NCI-H82 treated with DMSO at 0.1 percent for 48 hours (cell line): ENCODE measurements around the gene PRKD2.

Experiments used
- DNase-seq: peaks from one replicate; lab custom pipeline; 2025; ENCODE audit not compliant: unreplicated experiment; lab: John Stamatoyannopoulos, UW

PRKD2 gene

DNA sequence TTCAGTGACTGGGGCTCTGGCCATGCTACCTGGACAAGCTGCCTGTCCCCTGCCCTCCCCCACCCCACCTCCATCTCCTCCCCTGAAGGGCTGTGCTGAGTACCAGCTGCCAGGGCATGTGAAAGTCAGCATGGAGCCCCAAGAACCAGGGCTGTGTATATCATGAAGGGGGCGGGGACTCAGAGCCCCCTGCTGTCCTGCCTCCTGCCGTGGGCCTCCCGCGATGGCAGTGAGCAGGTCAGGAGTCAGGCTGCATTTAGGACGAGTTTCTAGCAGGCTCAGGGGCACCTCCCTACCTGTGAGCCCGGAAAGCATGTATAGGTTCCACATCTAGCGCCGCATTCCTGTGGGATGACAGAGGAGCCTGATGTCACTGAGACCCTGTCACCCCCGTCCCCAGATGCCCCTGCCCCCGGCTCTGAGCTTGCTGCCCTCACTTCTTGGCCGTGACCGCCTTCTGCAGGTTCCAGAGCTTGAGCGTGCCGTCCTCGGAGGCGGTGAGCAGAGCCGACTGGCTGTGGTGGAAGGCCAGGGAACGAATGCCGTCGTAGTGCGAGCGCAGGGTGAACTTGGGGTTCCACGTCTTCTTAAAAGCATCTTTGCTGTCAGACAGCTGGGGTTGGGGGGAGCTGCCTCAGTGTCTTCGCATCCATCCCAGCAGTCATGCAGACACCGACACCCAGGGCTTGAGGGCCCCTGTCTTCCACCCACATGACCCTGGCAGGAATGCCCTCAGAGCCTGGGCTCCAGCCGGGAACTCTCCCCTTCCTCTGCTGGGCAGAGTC, 8.3 kb upstream of the PRKD2 start:
- DNase-seq, result no peak

DNA sequence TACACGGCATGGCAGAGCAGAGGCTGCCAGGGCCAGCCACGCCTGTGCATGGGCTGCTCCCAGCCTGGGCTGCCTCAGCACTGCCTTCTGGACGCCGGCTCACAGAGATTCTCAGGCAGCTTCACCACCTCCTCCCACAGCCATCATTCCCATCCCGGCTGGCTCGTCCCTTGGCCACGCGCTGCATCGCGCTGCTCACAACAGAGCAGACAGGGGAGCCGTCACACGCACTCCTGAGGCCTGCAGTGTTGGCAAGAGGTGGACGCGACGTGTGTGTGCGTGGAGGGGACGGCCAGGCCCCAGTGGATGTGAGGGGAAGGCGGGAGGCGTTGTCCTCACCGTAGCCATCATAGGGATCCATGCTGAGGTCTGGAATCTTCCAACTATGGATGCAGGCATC, 7.6 kb upstream of the PRKD2 start:
- no peak for DNase-seq

DNA sequence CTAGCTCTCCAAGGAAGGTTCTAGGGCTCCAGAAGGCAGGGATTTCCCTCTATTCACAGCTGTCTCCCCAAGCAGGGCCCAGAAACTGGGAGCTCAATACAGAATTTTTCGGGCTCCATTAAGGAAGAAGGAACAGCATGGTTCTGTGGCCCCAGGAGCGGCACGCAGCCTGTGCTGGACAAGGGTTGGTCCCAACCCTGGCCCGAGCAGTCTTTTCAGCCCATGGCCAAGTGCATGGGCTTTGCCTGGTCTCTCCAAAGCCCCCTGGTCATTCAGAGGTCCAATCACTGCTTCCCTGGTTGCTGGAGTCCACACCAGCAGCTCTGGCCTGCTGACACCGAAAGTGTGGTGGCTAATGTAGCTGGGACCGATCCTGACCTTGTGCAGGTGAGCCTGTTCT, 6.6 kb upstream of the PRKD2 start:
- DNase-seq, result no peak

DNA sequence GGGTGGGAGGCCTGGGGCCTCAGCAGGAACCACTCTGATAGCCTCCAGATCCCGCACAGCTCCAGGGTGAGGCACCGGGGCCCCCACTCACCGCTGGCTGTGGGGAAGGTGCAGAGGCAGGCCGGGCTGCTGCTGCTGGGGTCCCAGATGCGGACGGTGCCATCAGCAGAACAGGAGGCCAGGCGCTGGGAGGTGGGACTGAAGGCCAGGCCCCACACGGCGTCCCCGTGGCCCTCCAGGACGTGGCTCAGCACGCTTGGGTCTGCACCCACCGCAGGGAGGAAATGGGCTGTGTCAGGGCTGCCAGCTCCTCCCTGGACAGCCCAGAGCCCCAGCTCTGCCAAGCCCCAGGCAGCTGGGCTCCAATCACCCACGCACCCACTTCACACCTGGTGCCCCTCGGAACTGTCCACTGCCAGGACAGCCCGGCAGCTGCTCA, 6.1 kb upstream of the PRKD2 start:
- no peak for DNase-seq

DNA sequence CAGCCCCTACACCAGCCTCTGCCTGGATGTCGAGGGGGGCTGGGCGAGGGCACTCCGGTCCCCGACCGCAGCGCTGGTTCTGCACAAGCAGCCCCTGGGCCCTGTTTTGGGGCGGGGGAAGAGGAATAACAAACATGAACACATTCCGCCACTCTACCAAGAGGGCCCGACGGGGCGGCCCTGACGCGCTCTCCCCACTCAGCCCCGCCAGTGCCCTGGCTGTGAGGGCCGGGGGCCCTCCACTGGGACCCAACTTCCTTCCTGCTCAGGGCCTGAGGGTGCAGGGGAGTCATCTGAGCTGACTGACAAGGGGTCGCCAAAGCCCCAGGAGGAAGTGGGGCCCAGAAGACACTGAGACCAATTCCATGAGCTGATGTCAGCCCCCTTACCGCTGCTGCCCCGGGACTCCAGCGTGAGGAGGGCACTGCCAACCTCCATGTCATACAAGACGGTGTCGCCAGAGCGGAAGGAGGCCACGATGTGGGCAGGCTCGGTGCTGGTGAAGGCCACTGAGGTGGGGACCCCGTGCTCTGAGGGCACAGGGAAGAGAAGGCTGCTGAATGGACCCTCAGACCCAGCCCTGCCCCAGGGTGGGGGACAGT, 5.6 kb upstream of the PRKD2 start:
- no peak for DNase-seq

DNA sequence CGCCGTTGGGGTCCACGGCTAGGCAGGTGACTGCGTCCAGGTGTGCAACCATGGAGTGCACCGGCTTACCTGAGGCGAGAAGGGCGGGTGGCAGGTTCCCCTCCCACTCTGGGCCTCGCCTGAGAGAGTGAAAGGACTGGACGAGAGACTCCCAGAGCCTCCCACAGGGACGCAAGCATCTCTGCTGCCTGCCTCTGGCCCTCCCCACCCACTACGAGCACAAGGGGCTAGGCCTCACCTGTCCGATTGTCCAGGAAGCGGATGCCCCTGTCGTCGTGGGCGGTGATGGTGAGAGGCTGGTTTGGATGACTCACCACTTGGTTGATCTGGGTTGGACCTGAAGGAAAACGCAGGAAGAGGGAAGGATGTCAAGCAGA, 5.1 kb upstream of the PRKD2 start:
- no peak for DNase-seq

DNA sequence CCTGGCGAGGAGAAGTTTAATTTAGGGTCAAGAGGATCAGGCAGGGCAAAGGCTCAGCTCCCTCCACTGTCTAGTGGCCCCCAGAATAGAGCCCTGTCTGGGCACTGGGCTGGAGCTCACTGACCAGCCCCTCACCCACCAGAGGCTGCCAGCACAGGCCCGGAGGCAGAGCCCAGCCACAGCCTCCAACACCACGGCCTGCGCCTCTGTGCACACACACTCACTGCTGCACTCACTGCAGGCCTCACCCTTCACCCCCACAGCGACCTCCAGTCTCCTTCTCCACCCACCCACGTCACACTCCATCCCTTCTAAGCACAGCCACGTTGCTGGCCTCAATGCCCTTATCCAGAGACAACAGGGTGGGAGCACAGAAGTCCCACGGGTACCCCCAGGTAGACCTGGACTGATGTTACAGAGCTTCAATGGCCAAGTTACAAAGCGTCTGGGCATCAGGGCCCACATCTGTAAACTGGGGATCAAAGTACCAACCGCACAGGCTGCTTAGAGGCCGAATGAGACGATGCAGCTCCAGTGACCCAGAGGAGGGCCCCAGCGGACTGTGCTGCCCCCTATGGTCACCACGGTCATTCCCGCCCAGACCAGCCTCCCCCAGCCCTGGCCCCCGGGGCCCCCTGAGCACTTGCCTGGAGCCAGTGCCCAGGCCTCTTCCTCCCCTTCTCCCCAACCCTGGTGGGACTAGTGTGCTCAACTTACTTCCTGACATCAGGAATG, 4.5 kb upstream of the PRKD2 start:
- DNase-seq, result no peak

DNA sequence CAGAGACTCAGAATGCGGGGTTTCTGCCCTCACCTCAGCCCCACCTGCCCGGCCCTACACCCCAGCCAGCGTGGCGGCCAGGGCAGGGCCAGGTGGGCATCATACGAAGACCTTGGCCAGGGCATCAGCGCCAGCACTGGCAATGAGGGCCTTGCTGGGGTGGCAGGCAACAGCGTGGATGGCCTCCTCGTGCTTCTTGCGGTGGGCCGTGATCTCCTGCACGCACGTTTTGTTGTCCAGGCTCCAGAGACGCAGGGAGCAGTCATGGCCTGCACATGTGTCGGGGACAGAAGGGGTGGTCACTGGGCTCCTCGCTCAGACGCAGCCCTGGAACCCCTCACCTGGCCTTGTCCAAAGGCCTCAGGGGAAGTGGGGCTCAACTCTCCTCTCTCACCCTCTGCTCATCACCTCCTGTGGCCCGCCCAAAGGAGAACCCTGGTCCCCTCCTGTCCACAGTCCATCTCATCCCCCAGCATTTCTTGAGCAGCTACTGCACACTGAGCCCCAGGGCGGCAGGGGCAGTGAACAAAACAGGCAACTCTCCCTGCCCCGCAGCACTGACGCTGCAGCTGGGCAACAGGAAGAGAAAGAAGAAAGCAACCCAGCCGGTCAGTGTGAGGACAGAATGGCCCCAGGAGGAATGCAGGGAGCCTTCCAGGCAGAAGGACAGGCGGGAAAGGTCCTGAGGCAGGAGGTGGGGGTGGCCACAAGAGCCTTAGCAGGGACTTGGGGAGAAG, 3.8 kb upstream of the PRKD2 start:
- DNase-seq, result no peak

DNA sequence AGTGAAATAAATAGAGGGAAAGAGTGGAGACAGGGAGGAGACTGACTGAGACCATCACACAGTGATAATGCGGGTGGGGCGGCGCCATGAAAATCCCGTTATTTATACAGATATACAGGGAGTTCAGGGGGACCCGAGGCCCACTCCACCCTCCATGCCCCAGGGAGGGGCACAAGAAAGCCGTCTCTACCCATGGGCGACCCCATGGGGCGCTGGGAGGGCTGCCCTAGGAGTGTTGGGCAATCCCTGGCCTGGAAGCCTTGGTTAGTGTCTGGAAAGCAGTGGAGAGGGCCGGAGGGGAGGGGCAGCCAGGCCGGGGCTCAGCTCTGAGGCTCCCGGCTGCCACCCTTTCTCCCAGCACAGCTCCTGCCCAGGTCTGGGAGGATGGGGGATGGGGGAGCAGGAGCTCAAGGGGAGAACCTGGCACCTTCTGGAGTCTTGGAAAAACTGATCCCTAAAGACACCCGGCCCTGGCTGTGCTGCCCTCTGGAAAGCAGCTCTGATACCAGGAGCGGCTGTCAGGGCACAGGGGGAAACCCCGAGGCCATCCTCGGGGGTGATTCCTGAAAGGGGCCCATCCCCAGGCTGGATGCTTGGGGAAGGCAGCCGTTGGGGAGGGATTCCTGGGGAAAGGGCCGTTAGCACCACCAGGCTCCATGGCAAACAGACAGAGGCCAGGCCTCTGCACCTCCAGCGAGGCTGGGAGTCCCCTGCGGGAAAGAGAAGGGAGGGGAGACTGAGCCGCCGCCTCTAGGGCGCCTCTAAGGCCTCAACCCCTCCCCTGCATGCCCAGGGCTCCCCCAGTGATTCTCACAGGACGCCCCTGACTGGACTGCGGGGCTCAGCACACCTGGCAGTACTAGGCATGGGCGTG, 3.0 kb upstream of the PRKD2 start:
- no peak for DNase-seq

DNA sequence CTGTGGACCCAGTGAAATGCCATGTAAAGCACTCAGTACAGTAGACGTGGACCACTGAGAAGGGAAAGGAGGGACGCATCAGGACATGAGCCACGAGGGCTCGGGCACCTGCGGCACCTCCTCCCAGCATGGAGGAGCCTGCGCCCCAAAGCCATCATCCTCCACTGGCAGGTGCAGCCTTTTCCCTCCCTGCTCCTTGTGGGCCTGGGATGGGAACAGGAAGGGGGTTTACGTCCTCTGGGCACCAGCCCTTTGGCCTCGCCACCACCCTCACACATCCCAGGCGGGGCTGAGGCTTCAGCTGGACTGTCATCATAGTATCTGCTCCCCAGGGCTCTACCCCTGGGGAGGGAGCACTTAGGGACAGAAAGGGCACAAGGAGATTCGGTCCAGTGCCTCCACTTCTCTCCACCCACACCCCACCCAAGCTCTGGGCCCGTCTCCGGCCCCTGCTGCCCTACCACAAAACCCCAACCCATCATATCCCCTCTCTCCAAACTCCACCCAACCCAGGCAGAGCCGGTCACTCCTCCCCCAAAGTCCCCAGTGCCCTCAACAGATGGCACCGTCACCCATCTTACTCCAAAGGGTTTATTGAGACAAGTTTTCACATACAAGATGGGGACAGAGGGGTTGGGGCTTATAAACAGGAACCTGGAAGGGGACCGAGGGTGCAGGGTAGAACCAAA, 2.2 kb upstream of the PRKD2 start:
- no peak for DNase-seq

DNA sequence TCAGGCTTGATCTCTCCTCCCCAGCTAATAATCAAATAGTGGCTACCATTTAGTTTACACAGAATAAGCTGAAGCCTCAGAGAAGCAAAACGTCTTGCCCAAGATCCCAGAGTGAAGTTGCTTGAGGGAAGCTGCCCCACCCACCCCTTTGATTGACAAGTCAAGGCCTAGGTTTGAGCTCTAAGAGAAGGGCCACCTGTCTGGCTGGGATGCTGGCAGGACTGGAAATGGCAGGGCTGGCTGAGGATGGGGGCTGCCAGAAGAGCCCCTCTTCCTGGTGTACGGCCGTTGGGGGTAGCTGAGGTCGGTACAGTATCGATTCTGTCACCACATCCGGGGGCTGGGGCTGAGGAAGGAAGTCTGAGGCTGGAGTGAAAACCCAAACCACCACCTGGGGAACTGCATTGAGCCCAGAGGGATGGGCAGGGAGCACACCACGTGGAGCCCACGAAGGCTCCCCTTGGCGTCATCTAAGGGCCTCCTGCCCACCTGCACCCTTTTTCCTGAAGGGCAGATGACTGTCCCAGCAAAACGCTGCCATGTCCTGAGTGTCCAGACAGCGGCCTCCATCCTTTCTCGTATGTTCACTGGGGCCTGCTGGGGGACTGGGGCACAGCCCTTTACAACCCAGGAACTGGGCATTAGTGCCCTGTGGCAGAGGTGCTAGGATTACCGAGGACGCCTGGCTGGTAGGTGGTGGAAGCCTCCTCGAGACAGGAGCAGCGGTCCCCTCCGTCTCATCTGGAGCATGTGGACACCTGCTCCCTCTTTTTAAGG, 1.4 kb upstream of the PRKD2 start:
- no peak for DNase-seq

DNA sequence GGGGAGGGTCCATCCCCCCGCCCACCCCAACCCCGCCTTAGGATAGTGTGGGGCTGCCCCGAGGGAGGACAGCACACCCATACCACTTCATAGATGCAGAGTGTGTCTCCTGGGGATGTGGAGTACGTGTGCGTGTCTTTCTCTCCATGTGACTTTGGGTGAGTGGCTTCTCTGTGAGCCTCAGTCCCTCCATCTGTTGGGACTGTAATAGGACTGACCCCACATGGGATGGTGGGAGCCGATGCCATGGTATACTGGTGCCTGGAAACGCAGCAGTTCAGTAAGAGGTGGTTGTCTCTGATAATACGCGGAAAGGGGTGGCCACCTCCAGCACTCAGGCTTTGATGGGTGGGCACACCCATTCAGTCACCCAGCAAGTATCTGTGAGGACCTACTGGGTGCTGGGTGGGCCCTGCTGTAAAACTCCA, 816 bp upstream of the PRKD2 start:
- no peak for DNase-seq

DNA sequence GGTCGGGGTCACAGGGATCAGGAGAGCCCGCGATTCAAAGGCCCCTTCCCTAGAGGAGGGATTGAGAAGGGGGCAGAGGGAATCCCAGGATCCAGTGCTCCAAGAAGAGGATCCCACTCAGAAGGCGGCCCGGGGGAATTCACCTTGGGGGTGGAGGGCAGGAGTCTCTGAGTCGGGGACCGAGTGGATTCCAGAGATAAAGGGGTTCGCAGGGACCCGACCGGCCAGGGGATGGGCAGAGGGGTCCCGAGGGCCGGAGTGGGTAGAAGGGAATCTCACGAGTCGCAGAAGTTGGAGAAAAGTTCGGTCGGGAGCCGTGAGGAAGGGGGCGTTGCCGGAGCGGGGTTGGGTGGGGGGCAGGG, 261 bp downstream of the PRKD2 start:
- no peak for DNase-seq

DNA sequence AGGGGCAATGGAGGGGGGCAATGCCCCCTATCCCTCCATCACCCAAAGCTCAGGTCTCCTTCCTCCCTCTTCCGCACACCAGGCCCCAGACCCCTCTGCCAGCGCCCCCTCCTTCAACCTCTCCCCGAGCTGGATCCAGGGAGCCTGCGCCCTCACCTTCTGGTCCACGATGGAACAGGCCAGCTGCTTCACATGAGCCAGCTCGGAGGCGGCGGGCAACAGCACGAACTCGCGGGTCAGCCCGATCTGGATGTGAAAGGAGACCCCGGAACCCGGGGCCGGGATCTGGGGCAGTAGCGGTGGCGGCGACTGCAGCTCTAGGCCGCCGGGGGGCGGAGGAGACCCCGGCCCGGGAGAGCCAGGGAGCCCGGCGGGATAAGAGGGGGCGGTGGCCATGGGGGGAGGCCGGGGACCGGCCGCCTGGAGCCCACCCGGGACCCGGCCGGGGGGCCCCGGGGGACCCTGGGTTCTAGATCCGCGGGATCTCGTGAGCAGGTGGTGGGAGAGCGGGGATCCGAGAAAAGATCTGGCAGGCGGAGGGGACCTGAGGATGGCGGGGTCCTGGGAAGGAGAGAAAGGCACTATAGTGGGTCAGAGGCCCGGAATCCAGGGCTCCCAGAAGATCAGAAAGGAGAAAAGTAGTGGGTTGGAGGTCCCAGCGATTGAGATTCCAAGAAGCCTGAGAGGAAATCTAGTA, 791 bp downstream of the PRKD2 start:
- DNase-seq, result no peak

DNA sequence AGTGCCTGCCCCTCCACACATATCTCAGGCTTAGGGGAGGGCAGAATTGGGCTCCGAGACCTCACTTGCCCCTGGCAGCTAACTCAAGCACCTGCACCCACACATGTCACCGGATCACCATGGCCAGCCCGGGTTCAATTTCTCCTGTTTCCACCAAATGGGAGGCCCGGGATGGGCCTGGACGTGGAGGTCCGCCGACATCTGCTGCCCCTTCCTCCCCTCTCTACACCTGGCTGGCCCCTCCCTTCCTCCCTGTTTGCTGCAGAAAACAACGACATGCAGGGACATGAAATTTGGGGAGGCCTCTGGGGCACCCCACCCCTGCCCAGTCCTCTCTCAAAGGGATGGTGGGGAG, 1.3 kb downstream of the PRKD2 start:
- DNase-seq, result no peak

DNA sequence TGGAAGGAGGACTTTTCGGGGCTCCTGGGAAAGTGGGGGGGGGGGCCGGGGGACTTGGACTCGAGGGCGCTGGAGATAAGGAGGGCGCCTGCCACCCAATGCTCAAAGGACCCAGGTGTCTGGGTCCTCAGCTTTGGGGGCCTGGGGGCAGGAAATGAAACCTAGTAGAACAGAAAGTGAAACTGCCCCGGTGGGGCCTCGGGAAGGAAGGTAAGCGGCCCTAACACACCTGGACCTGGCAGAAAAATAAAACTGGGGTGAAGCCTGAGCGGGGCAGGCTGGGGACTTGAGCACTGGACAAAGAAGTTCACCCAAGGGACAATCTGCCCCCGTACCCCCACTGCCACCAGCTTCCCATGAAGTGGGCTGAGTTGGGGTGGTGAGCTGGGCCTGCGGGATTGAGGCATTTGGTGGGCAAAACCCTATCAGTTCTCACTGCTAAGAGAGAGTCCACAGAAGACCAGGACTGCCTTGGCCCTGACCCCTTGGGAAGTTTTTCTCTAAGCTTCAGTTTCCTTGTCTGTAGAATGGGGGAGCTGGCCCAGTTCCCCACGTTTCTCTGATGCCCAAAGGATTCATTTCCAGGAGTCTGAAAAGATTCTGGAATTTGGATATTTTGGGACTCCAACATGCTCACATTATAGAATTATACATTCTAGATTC, 2.3 kb downstream of the PRKD2 start:
- DNase-seq, result no peak

DNA sequence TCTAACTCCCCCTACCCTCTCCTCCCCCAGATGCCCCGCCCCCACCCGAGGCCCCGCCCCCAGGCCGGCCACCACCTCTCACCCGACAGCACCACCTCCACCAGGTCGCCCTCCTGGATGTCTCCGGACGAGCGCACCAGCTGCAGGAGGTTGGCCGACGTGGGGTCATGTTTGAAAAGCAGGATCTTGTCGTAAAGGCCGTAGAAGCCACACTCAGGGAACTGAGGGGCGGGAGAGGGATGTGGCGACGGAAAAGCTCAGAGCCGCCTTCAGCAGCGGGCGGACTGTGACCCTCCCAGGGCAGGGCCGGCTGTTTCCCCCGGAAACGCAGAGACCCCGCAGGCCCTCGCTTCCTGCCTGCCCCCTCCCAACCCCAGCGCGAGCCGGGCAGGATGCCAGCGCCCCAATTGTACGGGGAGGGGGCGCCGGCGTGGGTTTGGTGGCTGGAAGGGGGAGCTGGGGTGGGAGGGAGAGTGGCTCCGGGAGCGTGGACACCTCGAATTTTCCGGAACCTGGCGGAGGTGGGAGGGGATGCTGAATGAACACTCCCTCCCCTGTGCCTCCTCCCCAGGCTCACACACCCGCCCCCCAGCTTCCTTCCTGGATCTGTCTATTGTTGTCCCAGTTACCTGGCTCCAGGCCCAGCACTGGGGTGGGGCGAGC, 3.0 kb downstream of the PRKD2 start:
- DNase-seq, result no peak
